ENCODE measurements around the gene TECPR1. TPM values are rescaled to one million over a fixed set of nuclear protein-coding genes. Genes with fewer than 3 reads are reported as not detected.

The TECPR1 gene
- total and polyA plus RNA-seq, 2 donors (not counting 1 experiment from before 2014, with no cell fraction given) = 20.9 to 52.2 TPM

DNA sequence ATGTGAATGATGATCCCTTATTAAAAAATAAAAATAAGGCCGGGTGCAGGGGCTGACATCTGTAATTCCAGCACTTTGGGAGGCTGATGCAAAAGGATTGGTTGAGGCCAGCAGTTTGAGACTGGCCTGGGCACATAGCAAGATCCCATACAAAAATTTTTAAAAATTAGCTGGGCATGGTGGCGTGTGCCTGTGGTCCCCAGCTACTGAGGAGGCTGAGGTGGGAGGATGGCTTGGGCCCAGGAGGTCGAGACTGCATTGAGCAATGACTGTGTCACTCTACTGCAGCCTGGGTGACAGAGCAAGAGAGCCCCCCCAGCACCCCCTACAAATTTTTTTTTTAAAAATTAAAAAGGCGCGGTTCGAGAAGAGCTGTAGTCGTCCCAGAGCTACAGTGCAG is 28.3 kb upstream of the TECPR1 start:
- peak overlapping the region; percentile 83 for H3K27ac ChIP-seq (ENCODE audit: low read length in 2 of 2)
- DNase-seq = no peak
- ChIA-PET CTCF (interaction anchor here (0.9 to 1.8 kb wide), 3 partner anchors 13 to 259 kb away, joined by 3 to 7 read pairs (median 6); no protein-coding TSS in a partner anchor), POLR2A (interaction anchor here (0.6 to 2.2 kb wide), 3 partner anchors 28 to 146 kb away, joined by 4 to 8 read pairs (median 6); partner anchors contain the start of gene TECPR1)
- no peaks in the 10 kb centered on the region for H3K9me3 Mint-ChIP-seq (ENCODE audit: insufficient read depth)
- H4K20me1 ChIP-seq (ENCODE audit: control insufficient read depth, insufficient read depth, low read length, poor library complexity, severe bottlenecking) = peaks cover 22% of the 10 kb centered on the region
- no peaks in the 10 kb centered on the region for H3K36me3 ChIP-seq (replicated peaks in 1 of 2; ENCODE audit: control extremely low read depth in 1 of 2, control insufficient read depth in 1 of 2, extremely low read depth in 1 of 2, insufficient read depth in 2 of 2, low read length in 1 of 2)
- no peaks in the 10 kb centered on the region for H3K27me3 Mint-ChIP-seq
- no peaks in the 10 kb centered on the region for H3K27me3 ChIP-seq (replicated peaks in 1 of 4; ENCODE audit: control extremely low read depth in 1 of 4, control insufficient read depth in 3 of 4, insufficient read depth in 4 of 4, low read length in 3 of 4)
- H3K4me1 ChIP-seq (ENCODE audit: control insufficient read depth in 2 of 2, insufficient read depth in 2 of 2, low read length in 2 of 2) = peaks cover 21 to 40% of the 10 kb centered on the region in 2 donors
- peak overlapping the region; percentile 78 for H2AFZ ChIP-seq (ENCODE audit: insufficient read depth, low read depth, low read length, poor library complexity, severe bottlenecking)
- peak overlapping the region; percentile 99 for H3K4me2 ChIP-seq (replicated peaks; ENCODE audit: low read depth, low read length, poor library complexity, severe bottlenecking)
- no peak for ATAC-seq (ENCODE audit: low read depth)
- H3K4me3 Mint-ChIP-seq = peak overlapping the region; percentile 89
- peak overlapping the region; percentile 69 to 92 (median 77) for H3K4me3 ChIP-seq (ENCODE audit: control extremely low read depth in 1 of 5, extremely low read depth in 1 of 5, insufficient read depth in 1 of 5, low read depth in 2 of 5, low read length in 4 of 5)
- H3K4me1 Mint-ChIP-seq = peaks cover 35% of the 10 kb centered on the region
- 47% methylated on average over 4 of the region's 7 CpGs for WGBS (ENCODE audit: insufficient coverage)
- peak overlapping the region; percentile 87 for H3K9ac ChIP-seq (ENCODE audit: low read length)
- H3K27ac Mint-ChIP-seq = peak overlapping the region; percentile 91
- intact Hi-C loops (cut with micrococcal nuclease) = no loop called here
- H3K79me2 ChIP-seq (ENCODE audit: control insufficient read depth, insufficient read depth, low read length) = peaks cover 27% of the 10 kb centered on the region
- H3K9me3 ChIP-seq (ENCODE audit: control extremely low read depth in 1 of 3, control insufficient read depth in 2 of 3, insufficient read depth in 1 of 3, low read length in 2 of 3) = no peaks in the 10 kb centered on the region
- TF ChIP-seq, protein P1, sequence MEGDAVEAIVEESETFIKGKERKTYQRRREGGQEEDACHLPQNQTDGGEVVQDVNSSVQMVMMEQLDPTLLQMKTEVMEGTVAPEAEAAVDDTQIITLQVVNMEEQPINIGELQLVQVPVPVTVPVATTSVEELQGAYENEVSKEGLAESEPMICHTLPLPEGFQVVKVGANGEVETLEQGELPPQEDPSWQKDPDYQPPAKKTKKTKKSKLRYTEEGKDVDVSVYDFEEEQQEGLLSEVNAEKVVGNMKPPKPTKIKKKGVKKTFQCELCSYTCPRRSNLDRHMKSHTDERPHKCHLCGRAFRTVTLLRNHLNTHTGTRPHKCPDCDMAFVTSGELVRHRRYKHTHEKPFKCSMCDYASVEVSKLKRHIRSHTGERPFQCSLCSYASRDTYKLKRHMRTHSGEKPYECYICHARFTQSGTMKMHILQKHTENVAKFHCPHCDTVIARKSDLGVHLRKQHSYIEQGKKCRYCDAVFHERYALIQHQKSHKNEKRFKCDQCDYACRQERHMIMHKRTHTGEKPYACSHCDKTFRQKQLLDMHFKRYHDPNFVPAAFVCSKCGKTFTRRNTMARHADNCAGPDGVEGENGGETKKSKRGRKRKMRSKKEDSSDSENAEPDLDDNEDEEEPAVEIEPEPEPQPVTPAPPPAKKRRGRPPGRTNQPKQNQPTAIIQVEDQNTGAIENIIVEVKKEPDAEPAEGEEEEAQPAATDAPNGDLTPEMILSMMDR (IDR thresholded peaks at IDR 0.05) = no peak
- no peak for TF ChIP-seq EZH2 (IDR thresholded peaks at IDR 0.05; ENCODE audit: borderline replicate concordance, insufficient read depth, low read depth, low read length, poor library complexity, severe bottlenecking)

GRCh38 chr7:98278936-98279335 is 26.9 kb upstream of the TECPR1 start:
- Histone ChIP-seq H3K9ac (ENCODE audit: low read length) (no peak overlapping the region), H2AFZ (ENCODE audit: insufficient read depth, low read depth, low read length, poor library complexity, severe bottlenecking) (no peak overlapping the region), H3K27ac (ENCODE audit: low read length in 2 of 2) (no peak overlapping the region), H3K79me2 (ENCODE audit: control insufficient read depth, insufficient read depth, low read length) (peaks cover 14% of the 10 kb centered on the region), H3K9me3 (ENCODE audit: control extremely low read depth in 1 of 3, control insufficient read depth in 2 of 3, insufficient read depth in 1 of 3, low read length in 2 of 3) (no peaks in the 10 kb centered on the region), H4K20me1 (ENCODE audit: control insufficient read depth, insufficient read depth, low read length, poor library complexity, severe bottlenecking) (peaks cover 9% of the 10 kb centered on the region), H3K4me3 (ENCODE audit: control extremely low read depth in 1 of 5, extremely low read depth in 1 of 5, insufficient read depth in 1 of 5, low read depth in 2 of 5, low read length in 4 of 5) (no peak overlapping the region), H3K4me2 (replicated peaks; ENCODE audit: low read depth, low read length, poor library complexity, severe bottlenecking) (no peak overlapping the region), H3K36me3 (replicated peaks in 1 of 2; ENCODE audit: control extremely low read depth in 1 of 2, control insufficient read depth in 1 of 2, extremely low read depth in 1 of 2, insufficient read depth in 2 of 2, low read length in 1 of 2) (no peaks in the 10 kb centered on the region), H3K4me1 (ENCODE audit: control insufficient read depth in 2 of 2, insufficient read depth in 2 of 2, low read length in 2 of 2) (peaks cover 17 to 31% of the 10 kb centered on the region in 2 donors), H3K27me3 (replicated peaks in 1 of 4; ENCODE audit: control extremely low read depth in 1 of 4, control insufficient read depth in 3 of 4, insufficient read depth in 4 of 4, low read length in 3 of 4) (no peaks in the 10 kb centered on the region)
- Mint-ChIP-seq H3K27ac (no peak overlapping the region), H3K4me1 (peaks cover 27% of the 10 kb centered on the region), H3K9me3 (ENCODE audit: insufficient read depth) (no peaks in the 10 kb centered on the region), H3K4me3 (no peak overlapping the region), H3K27me3 (no peaks in the 10 kb centered on the region)
- intact Hi-C loops (cut with micrococcal nuclease) = no loop called here
- ATAC-seq (ENCODE audit: low read depth) (no peak), DNase-seq (no peak)
- WGBS (ENCODE audit: insufficient coverage) = 61% methylated on average over 3 of the region's 4 CpGs
- ChIA-PET CTCF (interaction anchor here (1.7 kb wide), 1 partner anchor 37 kb away, joined by 3 read pairs; no protein-coding TSS in a partner anchor), POLR2A (no interaction called here)
- TF ChIP-seq, protein P1 (IDR thresholded peaks at IDR 0.05) = no peak
- TF ChIP-seq EZH2 (IDR thresholded peaks at IDR 0.05; ENCODE audit: borderline replicate concordance, insufficient read depth, low read depth, low read length, poor library complexity, severe bottlenecking) = no peak

Data from B cell (primary cell).